ENCODE measurements around the gene EXOC4.

DNA sequence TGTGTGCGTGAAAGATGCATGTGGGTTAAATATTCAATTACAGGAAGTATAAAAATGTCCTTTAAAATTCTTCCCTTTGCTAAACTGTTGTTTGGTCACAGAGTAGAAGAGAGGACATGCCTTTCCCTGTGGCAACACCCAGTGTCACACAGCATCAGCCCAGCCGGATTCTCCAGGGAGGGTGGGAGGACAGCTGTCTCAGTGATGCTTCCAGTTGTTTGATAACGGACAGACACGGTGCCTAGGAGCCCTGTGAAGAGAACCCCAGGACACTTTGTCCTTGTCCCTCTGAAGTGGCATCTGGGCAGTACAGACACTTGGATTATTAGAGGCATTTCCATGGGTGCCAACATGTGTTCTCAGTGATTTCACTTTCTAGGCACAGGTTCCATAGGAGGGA, 567.7 kb downstream of the EXOC4 start:
- TF ChIP-seq CTCF (IDR thresholded peaks at IDR 0.05) (no peak), POLR2A (IDR thresholded peaks at IDR 0.05) (no peak)
